A673 (cell line): ENCODE results near the gene TREML2. TPM values are rescaled to one million over a fixed set of nuclear protein-coding genes. Genes with fewer than 3 reads are reported as not detected.

Source experiments
- BruUV-seq: library from RNA; stranded (reverse); fragments of 400-500 nt; replicated peaks from 2 replicates; lab custom pipeline; 2021; lab: Mats Ljungman, UMichigan
- CTCF ChIA-PET: fragments of 300-600 bp; sonication (Branson Sonifier 250); formaldehyde crosslinking; loops from one replicate; lab custom pipeline; 2022; ENCODE audit warnings: antibody characterized with exemption; lab: Charles Lee
- POLR2A ChIA-PET: fragments of 300-600 bp; sonication (Branson Sonifier 250); formaldehyde crosslinking; loops from one replicate; lab custom pipeline; 2022; ENCODE audit warnings: antibody characterized with exemption; ENCODE audit not compliant: low non-redundant PET; lab: Charles Lee
- DNase-seq: peaks from one replicate; pipeline ENCODE4 v3.0.0-alpha.2; 2015; ENCODE audit warnings: low spot score
- H3K27ac ChIP-seq: fragments of 200-600 bp; sonication (generic); 2 replicates; pipeline ENCODE4 v1.5.1; 2016; ENCODE audit warnings: mixed run types, low read depth, mild to moderate bottlenecking, mixed read lengths, antibody characterized with exemption, low read length; ENCODE audit not compliant: poor library complexity, severe bottlenecking
- H3K27me3 ChIP-seq: fragments of 200-600 bp; sonication (generic); replicated peaks from 2 replicates; pipeline ENCODE4 v1.6.1; 2017; ENCODE audit warnings: mixed run types, low read depth, mild to moderate bottlenecking, mixed read lengths, antibody characterized with exemption, low read length; ENCODE audit not compliant: insufficient read depth, poor library complexity
- H3K36me3 ChIP-seq: fragments of 200-600 bp; sonication (generic); 2 replicates; pipeline ENCODE4 v1.6.1; 2016; ENCODE audit warnings: mixed run types, mild to moderate bottlenecking, mixed read lengths, antibody characterized with exemption, low read length; ENCODE audit not compliant: insufficient read depth, poor library complexity, severe bottlenecking
- H3K4me1 ChIP-seq: fragments of 200-600 bp; sonication (generic); 2 replicates; pipeline ENCODE4 v1.6.1; 2017; ENCODE audit warnings: mixed run types, mild to moderate bottlenecking, mixed read lengths, antibody characterized with exemption, low read length; ENCODE audit not compliant: insufficient read depth, poor library complexity, severe bottlenecking
- H3K4me3 ChIP-seq: fragments of 200-600 bp; sonication (generic); 2 replicates; pipeline ENCODE4 v1.5.1; 2016; ENCODE audit warnings: low read depth, mixed run types, mild to moderate bottlenecking, mixed read lengths, low read length; ENCODE audit not compliant: poor library complexity, severe bottlenecking
- H3K9me3 ChIP-seq: fragments of 200-600 bp; sonication (generic); 2 replicates; pipeline ENCODE4 v1.6.1; 2016; ENCODE audit warnings: mixed run types, low read depth, mild to moderate bottlenecking, mixed read lengths, antibody characterized with exemption, low read length; ENCODE audit not compliant: poor library complexity, severe bottlenecking
- CTCF ChIP-seq: fragments of 300-800, 200-600 bp; sonication (generic); conservative IDR thresholded peaks from 2 replicates; pipeline ENCODE4 v1.5.1; 2017; ENCODE audit warnings: low read depth, mild to moderate bottlenecking, antibody characterized with exemption, low read length, moderate library complexity, mixed read lengths
- EZH2 ChIP-seq: fragments of 200-600 bp; sonication (generic); IDR thresholded peaks from 2 replicates; pipeline ENCODE4 v1.6.1; 2017; ENCODE audit warnings: borderline replicate concordance, low read depth, mild to moderate bottlenecking, mixed read lengths, antibody characterized with exemption, low read length; ENCODE audit not compliant: poor library complexity, severe bottlenecking
- intact Hi-C: fragments of 100-400 bp; cut with micrococcal nuclease; formaldehyde crosslinking; loops from one replicate; pipeline ENCODE4 v1.10.0; 2022; ENCODE audit not compliant: unreplicated experiment
- total RNA-seq: library from RNA; stranded (reverse); gene quantifications from 2 replicates; pipeline ENCODE4 v1.2.3, GENCODE V29; 2021

Gene TREML2
- total RNA-seq, 1 experiment from 2014 or later = not detected

DNA sequence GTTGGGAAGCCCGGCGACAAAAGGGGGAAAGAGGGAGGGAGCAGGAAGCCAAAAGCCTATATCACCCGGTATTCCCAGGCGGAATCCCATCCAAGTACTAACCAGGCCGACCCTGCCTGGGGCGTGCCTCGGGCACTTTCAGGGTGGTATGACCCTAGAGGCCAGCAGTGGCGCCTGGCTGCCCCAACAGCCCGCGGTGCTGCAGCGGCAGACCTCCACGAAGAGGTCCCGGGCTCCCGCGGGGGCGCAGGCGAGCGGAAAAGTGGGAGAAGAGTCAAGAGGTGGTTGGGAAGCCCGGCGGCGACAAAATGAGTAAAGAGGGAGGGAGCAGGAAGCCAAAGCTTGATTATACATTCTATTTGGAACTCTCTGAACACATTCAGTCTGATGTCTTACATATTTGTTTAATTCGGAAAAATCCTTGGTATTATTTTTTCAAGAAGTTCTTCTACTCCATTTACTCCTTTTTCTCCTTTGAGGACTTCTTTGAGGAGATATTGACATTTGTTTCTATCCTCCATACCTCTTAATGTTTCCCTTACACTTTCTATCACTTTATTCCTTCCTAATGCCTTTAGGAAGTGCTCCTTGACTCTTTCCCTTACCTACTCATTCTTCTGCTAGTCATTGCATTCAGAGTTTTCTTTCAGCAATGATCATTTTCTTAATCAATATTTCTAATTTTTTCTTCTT lies 38.7 kb upstream of the TREML2 start:
- no TSS peak for BruUV-seq
- H3K4me3 ChIP-seq = no peak overlapping the region
- CTCF ChIA-PET = no interaction called here
- no peaks in the 10 kb centered on the region for H3K4me1 ChIP-seq
- no peaks in the 10 kb centered on the region for H3K9me3 ChIP-seq
- no peaks in the 10 kb centered on the region for H3K36me3 ChIP-seq
- H3K27me3 ChIP-seq = peaks cover 60% of the 10 kb centered on the region
- POLR2A ChIA-PET = no interaction called here
- H3K27ac ChIP-seq = no peak overlapping the region
- DNase-seq = no peak
- intact Hi-C loops = no loop called here
- TF ChIP-seq CTCF (no peak), EZH2 (peak; percentile 72)

DNA sequence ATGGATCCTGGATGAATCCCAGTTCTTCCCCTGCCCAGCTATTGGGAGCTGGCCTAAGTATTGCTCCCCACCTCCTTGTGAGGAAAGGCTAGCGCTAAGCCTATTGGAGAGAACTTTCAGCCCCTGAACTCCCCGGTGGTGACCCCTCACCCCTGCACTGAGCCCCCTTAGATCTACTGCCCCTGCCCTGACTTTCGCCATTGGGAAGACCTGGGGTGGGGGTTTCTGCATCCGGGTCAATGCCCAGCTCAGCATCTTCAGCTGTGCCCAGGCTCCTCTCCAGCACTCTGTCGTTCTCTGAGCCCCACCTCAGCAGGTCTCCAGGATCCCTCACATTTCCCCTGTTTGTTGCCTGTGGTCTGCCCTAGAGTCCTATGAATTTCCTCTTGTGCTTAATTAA lies 36.2 kb upstream of the TREML2 start:
- intact Hi-C loops = no loop called here
- Histone ChIP-seq H3K27me3 (peaks cover 51% of the 10 kb centered on the region), H3K4me3 (no peak overlapping the region), H3K9me3 (no peaks in the 10 kb centered on the region), H3K4me1 (no peaks in the 10 kb centered on the region), H3K36me3 (no peaks in the 10 kb centered on the region), H3K27ac (no peak overlapping the region)
- ChIA-PET POLR2A (no interaction called here), CTCF (no interaction called here)
- TF ChIP-seq CTCF (no peak), EZH2 (no peak)
- no peak for DNase-seq
- no TSS peak for BruUV-seq

DNA sequence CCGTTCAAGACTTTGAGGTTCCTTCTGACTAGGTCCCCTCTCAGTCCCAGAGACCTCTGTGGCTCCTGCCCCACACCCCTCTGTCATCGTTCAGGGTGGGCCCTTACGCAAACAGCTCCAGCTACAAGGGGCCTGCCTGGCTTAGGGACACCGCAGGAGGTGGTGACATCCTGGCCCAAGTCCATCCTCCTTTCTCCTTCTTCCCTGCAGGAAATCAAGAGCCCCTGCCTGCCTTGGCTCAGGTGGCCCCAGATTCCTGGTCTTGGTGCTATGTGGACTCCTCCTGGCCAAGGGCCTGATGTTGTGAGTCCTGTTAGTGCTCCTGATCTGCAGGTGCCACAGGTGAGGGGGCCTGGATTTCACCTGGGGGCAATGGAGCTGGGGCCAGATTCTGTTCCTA lies 35.3 kb upstream of the TREML2 start:
- intact Hi-C loops = no loop called here
- CTCF ChIA-PET = no interaction called here
- BruUV-seq = no TSS peak
- TF ChIP-seq EZH2 (no peak), CTCF (no peak)
- Histone ChIP-seq H3K27ac (no peak overlapping the region), H3K4me3 (no peak overlapping the region), H3K36me3 (no peaks in the 10 kb centered on the region), H3K9me3 (no peaks in the 10 kb centered on the region), H3K4me1 (no peaks in the 10 kb centered on the region), H3K27me3 (peaks cover 46% of the 10 kb centered on the region)
- POLR2A ChIA-PET = no interaction called here
- DNase-seq = no peak
